Lower lobe of right lung (tissue), 2 donors: Measurements from ENCODE around the gene BCAN. TPM values are rescaled to one million over a fixed set of nuclear protein-coding genes. Genes with fewer than 3 reads are reported as not detected.

Experiments used
- ATAC-seq, 2 donors: fragments of 200-7000 bp; cut with Tn5 transposase; one replicate each; pipeline ENCODE4 v1.9.1; 2020 to 2022; ENCODE audit warnings: mild to moderate bottlenecking in 2 of 2, moderate library complexity in 2 of 2
- DNase-seq: peaks from one replicate; pipeline ENCODE4 v3.0.0-alpha.2; 2020
- H3K27ac ChIP-seq: fragments of 200-600 bp; one replicate; pipeline ENCODE4 v1.8.0; 2022
- H3K27me3 ChIP-seq: fragments of 200-600 bp; one replicate; pipeline ENCODE4 v1.8.0; 2022; ENCODE audit warnings: low read depth
- H3K36me3 ChIP-seq: fragments of 200-600 bp; one replicate; pipeline ENCODE4 v1.8.0; 2022; ENCODE audit warnings: mild to moderate bottlenecking
- H3K4me1 ChIP-seq: fragments of 200-600 bp; one replicate; pipeline ENCODE4 v1.8.0; 2022
- H3K4me3 ChIP-seq: fragments of 200-600 bp; one replicate; pipeline ENCODE4 v1.8.0; 2022; ENCODE audit warnings: mild to moderate bottlenecking
- H3K9me3 ChIP-seq: fragments of 200-600 bp; one replicate; pipeline ENCODE4 v1.8.0; 2022
- CTCF ChIP-seq: fragments of 200-600 bp; IDR thresholded peaks from one replicate; pipeline ENCODE4 v1.8.0; 2022; ENCODE audit warnings: antibody characterized with exemption, mild to moderate bottlenecking
- intact Hi-C: fragments of 100-400 bp; cut with DNase I; formaldehyde crosslinking; loops from one replicate; pipeline ENCODE4 v1.11.0; 2022
- total RNA-seq: library from RNA; stranded (reverse); fragmentation: NEBNext Ultra II Directional; extraction: Animal tissue kit (Norgen Biotek cat#: 25700); gene quantifications from one replicate; pipeline ENCODE4 v1.2.1, GENCODE V29; 2021
- donor health status: DM: no; HTN: yes; CAD: no; lungs with severe emphysema.

BCAN gene
- total RNA-seq, 1 donor from 2014 or later, result not detected

GRCh38 chr1:156659661-156659987, 17.7 kb downstream of the BCAN start:
- TF ChIP-seq CTCF, result no peak
- DNase-seq (no peak), ATAC-seq (no peak)
- Histone ChIP-seq H3K27ac (peak overlapping the region; percentile 48), H3K4me3 (peak overlapping the region; percentile 23), H3K36me3 (no peaks in the 10 kb centered on the region), H3K4me1 (peaks cover 75% of the 10 kb centered on the region), H3K27me3 (peaks cover 19% of the 10 kb centered on the region), H3K9me3 (no peaks in the 10 kb centered on the region)
- intact Hi-C loops, result no loop called here

GRCh38 chr1:156659988-156660751, 18.3 kb downstream of the BCAN start:
- H3K27me3 ChIP-seq, result peaks cover 19% of the 10 kb centered on the region
- DNase-seq (peak; percentile 95), ATAC-seq (peak; percentile 90 to 95)
- peak overlapping the region; percentile 23 for H3K4me3 ChIP-seq
- H3K9me3 ChIP-seq, result no peaks in the 10 kb centered on the region
- no peaks in the 10 kb centered on the region for H3K36me3 ChIP-seq
- H3K27ac ChIP-seq, result peak overlapping the region; percentile 76
- peak; percentile 98 for TF ChIP-seq CTCF
- intact Hi-C loops, result no loop called here
- peaks cover 81% of the 10 kb centered on the region for H3K4me1 ChIP-seq

- H3K4me3 ChIP-seq, result peak overlapping the region; percentile 23
- DNase-seq, result no peak
Observed at GRCh38 chr1:156660752-156661112, 18.8 kb downstream of the BCAN start.

GRCh38 chr1:156662005-156662799, 20.3 kb downstream of the BCAN start:
- ATAC-seq (no peak), DNase-seq (no peak)
- Histone ChIP-seq H3K4me3 (no peak overlapping the region), H3K4me1 (peaks cover 92% of the 10 kb centered on the region), H3K27ac (peak overlapping the region; percentile 76), H3K36me3 (no peaks in the 10 kb centered on the region), H3K9me3 (no peaks in the 10 kb centered on the region), H3K27me3 (peaks cover under 1% of the 10 kb centered on the region)
- intact Hi-C loops, result no loop called here
- no peak for TF ChIP-seq CTCF

More at GRCh38 chr1:156660752-156661112, 18.8 kb downstream of the BCAN start:
- no peaks in the 10 kb centered on the region for H3K9me3 ChIP-seq
- TF ChIP-seq CTCF, result no peak
- H3K36me3 ChIP-seq, result no peaks in the 10 kb centered on the region
- H3K27ac ChIP-seq, result peak overlapping the region; percentile 76
- no peak for ATAC-seq
- peaks cover 15% of the 10 kb centered on the region for H3K27me3 ChIP-seq
- intact Hi-C loops, result no loop called here
- peaks cover 86% of the 10 kb centered on the region for H3K4me1 ChIP-seq

- Histone ChIP-seq H3K4me1 (peaks cover 92% of the 10 kb centered on the region), H3K4me3 (no peak overlapping the region), H3K36me3 (no peaks in the 10 kb centered on the region), H3K27me3 (no peaks in the 10 kb centered on the region), H3K9me3 (no peaks in the 10 kb centered on the region), H3K27ac (peak overlapping the region; percentile 76)
- intact Hi-C loops, result no loop called here
- no peak for TF ChIP-seq CTCF
- DNase-seq (no peak), ATAC-seq (no peak)
Observed at GRCh38 chr1:156662800-156663055, 20.8 kb downstream of the BCAN start.
